Hepatocyte (in vitro differentiated cells): ENCODE results near the gene ZNF107. TPM values are rescaled to one million over a fixed set of nuclear protein-coding genes. Genes with fewer than 3 reads are reported as not detected.

Source experiments
- DNase-seq: peaks from one replicate; pipeline ENCODE4 v3.0.0-alpha.2; 2016; ENCODE audit warnings: low spot score
- H2AFZ ChIP-seq: fragments of 200-600 bp; sonication (generic); 2 replicates; pipeline ENCODE4 v1.6.0; 2016; ENCODE audit warnings: antibody characterized with exemption, mild to moderate bottlenecking
- H3K27ac ChIP-seq: fragments of 200-600 bp; sonication (generic); 2 replicates; pipeline ENCODE4 v1.5.1; 2016; ENCODE audit warnings: mild to moderate bottlenecking
- H3K27me3 ChIP-seq: fragments of 200-600 bp; sonication (generic); 2 replicates; pipeline ENCODE4 v1.6.1; 2016
- H3K36me3 ChIP-seq: fragments of 200-600 bp; sonication (generic); replicated peaks from 2 replicates; pipeline ENCODE4 v1.5.1; 2016; ENCODE audit warnings: low read depth; ENCODE audit not compliant: insufficient read depth
- H3K4me1 ChIP-seq: fragments of 200-600 bp; sonication (generic); 2 replicates; pipeline ENCODE4 v1.5.1; 2016; ENCODE audit warnings: mild to moderate bottlenecking, moderate library complexity; ENCODE audit not compliant: insufficient read depth
- H3K4me2 ChIP-seq: fragments of 200-600 bp; sonication (generic); 2 replicates; pipeline ENCODE4 v1.6.0; 2016
- H3K4me3 ChIP-seq: fragments of 200-600 bp; sonication (generic); 2 replicates; pipeline ENCODE4 v1.5.1; 2016; ENCODE audit warnings: mild to moderate bottlenecking
- H3K79me2 ChIP-seq: fragments of 200-600 bp; sonication (generic); 2 replicates; pipeline ENCODE4 v1.6.0; 2017; ENCODE audit warnings: mild to moderate bottlenecking
- H3K9me2 ChIP-seq: fragments of 200-600 bp; sonication (generic); replicated peaks from 2 replicates; pipeline ENCODE4 v1.6.0; 2017; ENCODE audit warnings: mild to moderate bottlenecking; ENCODE audit not compliant: insufficient read depth
- H3K9me3 ChIP-seq: fragments of 200-600 bp; sonication (generic); 2 replicates; pipeline ENCODE4 v1.5.1; 2016; ENCODE audit warnings: low read depth, mild to moderate bottlenecking
- H4K20me1 ChIP-seq: fragments of 200-600 bp; sonication (generic); 2 replicates; pipeline ENCODE4 v1.6.0; 2016; ENCODE audit warnings: mild to moderate bottlenecking; ENCODE audit not compliant: insufficient read depth, poor library complexity, severe bottlenecking
- EZH2 ChIP-seq: fragments of 200-600 bp; sonication (generic); IDR thresholded peaks from 2 replicates; pipeline ENCODE4 v1.6.1; 2016; ENCODE audit warnings: antibody characterized with exemption, mild to moderate bottlenecking, borderline replicate concordance
- EZH2phosphoT487 ChIP-seq: fragments of 200-600 bp; sonication (generic); IDR thresholded peaks from one replicate; pipeline ENCODE4 v1.6.1; 2018; ENCODE audit warnings: antibody characterized with exemption, mild to moderate bottlenecking, low read depth, moderate library complexity; ENCODE audit not compliant: unreplicated experiment, severe bottlenecking
- WGBS: methylation state at CpG from one replicate; pipeline ENCODE4 v1.1.6; 2016; ENCODE audit warnings: low lambda C conversion rate; ENCODE audit errors: missing lambda C conversion rate; 5-methylcytosine and 5-hydroxymethylcytosine counted together
- polyA plus RNA-seq: library from polyadenylated mRNA; unstranded; fragments of >200 nt; fragmentation: Nextera tagmentation; extraction: Ambion mirVana; gene quantifications from 2 replicates; pipeline ENCODE4 v1.2.1, GENCODE V29; 2016
- total RNA-seq: library from RNA; depleted of rRNA; stranded (reverse); fragments of >200 nt; gene quantifications from 2 replicates; pipeline ENCODE4 v1.2.3, GENCODE V29; 2014
- TF ChIP-seq, protein P1 (sequence below): fragments of 200-600 bp; sonication (generic); IDR thresholded peaks from 2 replicates; pipeline ENCODE4 v1.5.1; 2016; ENCODE audit warnings: antibody characterized with exemption, mild to moderate bottlenecking; ENCODE audit not compliant: poor library complexity

ZNF107 gene
- total and polyA plus RNA-seq, 2 experiments from 2014 or later: 0.63 to 2.2 TPM

DNA sequence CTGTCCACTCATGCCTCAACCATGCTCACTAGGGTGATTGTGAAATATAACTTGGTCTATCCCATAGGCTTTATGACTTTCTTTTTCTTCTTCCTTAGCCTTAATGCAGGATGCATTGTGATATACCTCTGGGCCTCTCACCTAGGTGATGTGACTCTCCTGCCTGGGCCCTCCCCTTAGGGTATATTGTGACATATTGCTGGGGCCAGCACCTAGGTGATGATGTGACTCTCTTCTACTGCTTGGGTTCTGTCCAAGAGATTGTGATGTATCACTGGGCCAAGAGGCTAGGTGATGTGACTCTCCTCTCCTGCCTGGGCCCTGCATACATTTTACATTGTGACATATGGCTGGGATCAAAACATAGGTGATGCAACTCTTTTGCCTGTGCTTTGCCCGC is 14.7 kb upstream of the ZNF107 start:
- WGBS: 88% methylated on average over 1 of the region's 1 CpG
- no peaks in the 10 kb centered on the region for H3K36me3 ChIP-seq
- H3K27ac ChIP-seq: no peak overlapping the region
- H2AFZ ChIP-seq: no peak overlapping the region
- no peaks in the 10 kb centered on the region for H3K27me3 ChIP-seq
- H3K79me2 ChIP-seq: no peaks in the 10 kb centered on the region
- no peaks in the 10 kb centered on the region for H4K20me1 ChIP-seq
- no peaks in the 10 kb centered on the region for H3K9me2 ChIP-seq
- H3K4me1 ChIP-seq: no peaks in the 10 kb centered on the region
- H3K4me2 ChIP-seq: no peak overlapping the region
- no peaks in the 10 kb centered on the region for H3K9me3 ChIP-seq
- no peak overlapping the region for H3K4me3 ChIP-seq
- TF ChIP-seq EZH2 (no peak), EZH2phosphoT487 (no peak)
- DNase-seq: no peak

DNA sequence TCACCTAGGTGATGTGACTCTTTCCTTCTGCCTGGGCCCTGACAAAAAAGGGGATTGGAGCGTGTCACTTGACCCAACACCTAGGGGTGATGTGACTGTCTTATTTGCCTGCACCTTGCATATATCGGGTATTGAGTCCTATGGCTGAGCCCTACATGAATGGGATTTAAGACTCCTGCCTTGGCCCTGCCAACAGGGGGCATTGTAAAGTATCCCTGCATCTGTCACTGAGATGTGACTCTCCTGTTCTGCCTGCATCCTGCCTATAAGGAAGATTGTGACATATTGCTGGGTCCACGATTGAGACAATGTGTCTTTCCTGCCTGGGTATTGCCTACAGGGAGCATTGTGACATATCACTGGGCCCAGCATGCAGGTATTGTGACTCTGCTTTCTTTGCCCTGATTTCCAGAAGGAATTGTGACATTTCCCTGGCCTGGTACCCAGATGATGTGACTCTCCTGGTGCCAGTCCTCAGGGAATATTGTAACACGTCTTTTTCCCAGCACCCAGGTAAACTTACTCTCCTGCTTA is 14.2 kb upstream of the ZNF107 start:
- Histone ChIP-seq H3K9me2 (no peaks in the 10 kb centered on the region), H3K36me3 (no peaks in the 10 kb centered on the region), H3K4me3 (no peak overlapping the region), H3K4me1 (no peaks in the 10 kb centered on the region), H4K20me1 (no peaks in the 10 kb centered on the region), H3K9me3 (no peaks in the 10 kb centered on the region), H3K4me2 (no peak overlapping the region), H3K79me2 (no peaks in the 10 kb centered on the region), H2AFZ (no peak overlapping the region), H3K27me3 (no peaks in the 10 kb centered on the region), H3K27ac (no peak overlapping the region)
- TF ChIP-seq EZH2phosphoT487: no peak
- no peak for TF ChIP-seq EZH2
- TF ChIP-seq, protein P1, sequence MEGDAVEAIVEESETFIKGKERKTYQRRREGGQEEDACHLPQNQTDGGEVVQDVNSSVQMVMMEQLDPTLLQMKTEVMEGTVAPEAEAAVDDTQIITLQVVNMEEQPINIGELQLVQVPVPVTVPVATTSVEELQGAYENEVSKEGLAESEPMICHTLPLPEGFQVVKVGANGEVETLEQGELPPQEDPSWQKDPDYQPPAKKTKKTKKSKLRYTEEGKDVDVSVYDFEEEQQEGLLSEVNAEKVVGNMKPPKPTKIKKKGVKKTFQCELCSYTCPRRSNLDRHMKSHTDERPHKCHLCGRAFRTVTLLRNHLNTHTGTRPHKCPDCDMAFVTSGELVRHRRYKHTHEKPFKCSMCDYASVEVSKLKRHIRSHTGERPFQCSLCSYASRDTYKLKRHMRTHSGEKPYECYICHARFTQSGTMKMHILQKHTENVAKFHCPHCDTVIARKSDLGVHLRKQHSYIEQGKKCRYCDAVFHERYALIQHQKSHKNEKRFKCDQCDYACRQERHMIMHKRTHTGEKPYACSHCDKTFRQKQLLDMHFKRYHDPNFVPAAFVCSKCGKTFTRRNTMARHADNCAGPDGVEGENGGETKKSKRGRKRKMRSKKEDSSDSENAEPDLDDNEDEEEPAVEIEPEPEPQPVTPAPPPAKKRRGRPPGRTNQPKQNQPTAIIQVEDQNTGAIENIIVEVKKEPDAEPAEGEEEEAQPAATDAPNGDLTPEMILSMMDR: no peak
- WGBS: 66% methylated on average over 4 of the region's 4 CpGs
- no peak for DNase-seq

DNA sequence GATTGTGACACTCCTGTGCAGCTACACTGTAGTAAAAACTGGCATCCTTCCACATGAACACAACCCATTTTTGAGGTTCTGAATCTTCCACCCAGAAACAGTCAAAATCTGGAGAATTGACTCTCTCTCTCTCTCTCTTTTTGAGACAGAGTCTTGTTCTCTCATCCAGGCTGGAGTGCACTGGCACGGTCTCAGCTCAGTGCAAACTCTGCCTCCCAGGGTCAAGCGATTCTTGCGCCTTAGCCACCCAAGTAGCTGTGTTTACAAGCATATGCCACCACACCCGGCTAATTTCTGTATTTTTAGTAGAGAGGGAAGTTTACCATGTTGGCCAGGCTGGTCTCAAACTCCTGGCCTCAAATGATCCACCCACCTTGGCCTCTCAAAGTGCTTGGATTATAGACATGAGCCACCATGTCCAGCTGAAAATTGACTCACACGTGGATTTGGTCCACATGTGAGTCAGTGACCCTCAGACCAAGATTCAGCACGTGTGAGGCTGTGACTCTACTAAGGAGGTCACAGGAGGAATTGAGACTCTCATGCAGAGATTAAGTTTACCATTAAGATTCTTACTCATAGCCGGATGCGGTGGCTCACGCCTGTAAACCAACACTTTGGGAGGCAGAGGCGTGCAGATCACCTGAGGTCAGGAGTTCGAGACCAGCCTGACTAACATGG is 12.1 kb upstream of the ZNF107 start:
- TF ChIP-seq, protein P1: no peak
- no peak for TF ChIP-seq EZH2
- no peak for TF ChIP-seq EZH2phosphoT487
- no peaks in the 10 kb centered on the region for H3K79me2 ChIP-seq
- H3K36me3 ChIP-seq: no peaks in the 10 kb centered on the region
- H3K9me3 ChIP-seq: no peaks in the 10 kb centered on the region
- no peaks in the 10 kb centered on the region for H3K4me1 ChIP-seq
- no peak overlapping the region for H2AFZ ChIP-seq
- H3K27me3 ChIP-seq: no peaks in the 10 kb centered on the region
- H3K27ac ChIP-seq: no peak overlapping the region
- no peak overlapping the region for H3K4me3 ChIP-seq
- no peaks in the 10 kb centered on the region for H3K9me2 ChIP-seq
- no peak overlapping the region for H3K4me2 ChIP-seq
- H4K20me1 ChIP-seq: no peaks in the 10 kb centered on the region
- 77% methylated on average over 11 of the region's 11 CpGs for WGBS
- DNase-seq: no peak

DNA sequence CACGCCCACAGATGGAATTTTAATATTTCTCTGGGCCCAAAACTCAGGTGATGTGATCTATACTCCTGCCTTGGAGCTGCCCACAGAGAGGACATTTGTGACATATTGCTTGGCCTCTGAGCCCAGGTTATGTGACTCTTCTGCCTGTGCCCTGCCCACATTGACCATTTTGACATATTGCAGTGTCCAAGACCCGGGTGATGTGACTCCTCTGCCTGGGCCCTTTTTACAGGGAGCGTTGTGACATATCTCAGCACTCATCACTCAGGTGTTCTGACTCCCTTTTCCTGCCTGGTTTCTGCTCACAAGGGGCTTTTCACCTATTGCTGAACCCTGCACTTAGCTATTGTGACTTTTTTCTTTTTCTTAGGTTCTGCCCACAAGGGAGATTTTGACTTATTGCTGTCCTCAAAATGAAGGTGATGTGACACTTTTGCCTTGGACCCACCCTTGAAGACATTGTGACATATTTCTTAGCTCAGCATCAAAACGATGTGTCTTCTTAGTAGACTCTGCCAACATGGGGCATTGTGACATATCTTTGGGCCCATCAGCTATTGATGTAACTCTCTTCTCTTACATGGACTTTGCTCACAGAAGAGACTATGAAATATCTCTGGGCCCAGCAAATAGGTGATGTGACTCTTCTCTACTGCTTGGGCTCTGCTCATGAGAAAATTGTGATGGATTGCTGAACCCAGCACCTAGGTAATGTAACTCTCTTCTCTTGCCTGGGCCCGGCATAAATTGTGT is 11.0 kb upstream of the ZNF107 start:
- TF ChIP-seq EZH2 (no peak), EZH2phosphoT487 (no peak)
- TF ChIP-seq, protein P1: no peak
- H3K9me3 ChIP-seq: no peaks in the 10 kb centered on the region
- no peaks in the 10 kb centered on the region for H3K79me2 ChIP-seq
- no peak overlapping the region for H3K27ac ChIP-seq
- H3K9me2 ChIP-seq: no peaks in the 10 kb centered on the region
- no peak overlapping the region for H3K4me3 ChIP-seq
- H3K27me3 ChIP-seq: no peaks in the 10 kb centered on the region
- H4K20me1 ChIP-seq: no peaks in the 10 kb centered on the region
- no peaks in the 10 kb centered on the region for H3K36me3 ChIP-seq
- no peak overlapping the region for H3K4me2 ChIP-seq
- DNase-seq: no peak
- WGBS: 49% methylated on average over 5 of the region's 5 CpGs
- H2AFZ ChIP-seq: no peak overlapping the region
- no peaks in the 10 kb centered on the region for H3K4me1 ChIP-seq
